Chondrocyte (in vitro differentiated cells): ENCODE data around the gene PRSS56. TPM values are rescaled to one million over a fixed set of nuclear protein-coding genes. Genes with fewer than 3 reads are reported as not detected.

ENCODE experiments used
- DNase-seq: peaks from one replicate; pipeline ENCODE4 v3.0.0; 2021; ENCODE audit warnings: mixed read lengths, low spot score
- H3K27ac Mint-ChIP-seq: one replicate; pipeline ENCODE4 v1.8.0; 2021; ENCODE audit warnings: mild to moderate bottlenecking, moderate library complexity, mixed read lengths; ENCODE audit not compliant: unreplicated experiment
- H3K27me3 Mint-ChIP-seq: 2 replicates; pipeline ENCODE4 v1.8.0; 2021; ENCODE audit warnings: low read depth, mixed read lengths
- H3K36me3 Mint-ChIP-seq: 2 replicates; pipeline ENCODE4 v1.8.0; 2021; ENCODE audit warnings: low read depth, mixed read lengths
- H3K4me1 Mint-ChIP-seq: 2 replicates; pipeline ENCODE4 v1.8.0; 2021; ENCODE audit warnings: low read depth, mild to moderate bottlenecking, mixed read lengths
- H3K4me3 Mint-ChIP-seq: one replicate; pipeline ENCODE4 v1.8.0; 2021; ENCODE audit warnings: mild to moderate bottlenecking, moderate library complexity, mixed read lengths; ENCODE audit not compliant: unreplicated experiment
- H3K9me3 Mint-ChIP-seq: 2 replicates; pipeline ENCODE4 v1.8.0; 2021; ENCODE audit warnings: low read depth, mixed read lengths
- CTCF ChIP-seq: fragments of 200-600 bp; sonication (generic); IDR thresholded peaks from 2 replicates; pipeline ENCODE4 v1.5.0; 2021; ENCODE audit warnings: antibody characterized with exemption, mild to moderate bottlenecking, moderate library complexity
- total RNA-seq: library from RNA; stranded (reverse); gene quantifications from 3 replicates; pipeline ENCODE4 v1.2.1, GENCODE V29; 2021

The PRSS56 gene
- total RNA-seq, 1 donor from 2014 or later = not detected

GRCh38 chr2:232538671-232539070 lies 18.5 kb downstream of the PRSS56 start:
- H3K9me3 Mint-ChIP-seq = peaks cover 6% of the 10 kb centered on the region
- TF ChIP-seq CTCF = no peak
- H3K4me1 Mint-ChIP-seq = no peaks in the 10 kb centered on the region
- H3K4me3 Mint-ChIP-seq = no peak overlapping the region
- H3K27ac Mint-ChIP-seq = no peak overlapping the region
- no peaks in the 10 kb centered on the region for H3K27me3 Mint-ChIP-seq
- peak; percentile 26 for DNase-seq
- no peaks in the 10 kb centered on the region for H3K36me3 Mint-ChIP-seq

GRCh38 chr2:232539298-232540231 lies 19.4 kb downstream of the PRSS56 start, which contains the start of gene CHRNG:
Gene CHRNG, plus strand, starts transcription at chr2:232539692. Its CDS starts 56 bp downstream, at chr2:232539748.
- no peaks in the 10 kb centered on the region for H3K4me1 Mint-ChIP-seq
- H3K27me3 Mint-ChIP-seq = no peaks in the 10 kb centered on the region
- TF ChIP-seq CTCF = no peak
- no peak within 1 kb of the TSS for H3K27ac Mint-ChIP-seq
- H3K9me3 Mint-ChIP-seq = peaks cover 6% of the 10 kb centered on the region
- peak; percentile 86 for DNase-seq
- H3K4me3 Mint-ChIP-seq = no peak within 1 kb of the TSS
- no peaks in the 10 kb centered on the region for H3K36me3 Mint-ChIP-seq

GRCh38 chr2:232540441-232541041 lies 20.4 kb downstream of the PRSS56 start:
- Mint-ChIP-seq H3K9me3 (peaks cover 6% of the 10 kb centered on the region), H3K27me3 (no peaks in the 10 kb centered on the region), H3K27ac (no peak overlapping the region), H3K4me3 (no peak overlapping the region), H3K36me3 (no peaks in the 10 kb centered on the region), H3K4me1 (no peaks in the 10 kb centered on the region)
- peak; percentile 83 for DNase-seq
- TF ChIP-seq CTCF = no peak

GRCh38 chr2:232541195-232541960 lies 21.2 kb downstream of the PRSS56 start:
- no peak overlapping the region for H3K4me3 Mint-ChIP-seq
- DNase-seq = peak; percentile 79
- H3K27me3 Mint-ChIP-seq = no peaks in the 10 kb centered on the region
- peaks cover 3% of the 10 kb centered on the region for H3K36me3 Mint-ChIP-seq
- no peak overlapping the region for H3K27ac Mint-ChIP-seq
- no peak for TF ChIP-seq CTCF
- H3K9me3 Mint-ChIP-seq = peaks cover 4% of the 10 kb centered on the region
- H3K4me1 Mint-ChIP-seq = no peaks in the 10 kb centered on the region
